WTC11 (cell line): ENCODE data around the gene MAPKAPK3. TPM values are rescaled to one million over a fixed set of nuclear protein-coding genes. Genes with fewer than 3 reads are reported as not detected.

Source experiments
- ATAC-seq: fragments of 200-7000 bp; cut with Tn5 transposase; 2 replicates; pipeline ENCODE4 v1.10.0; 2021; ENCODE audit warnings: mild to moderate bottlenecking, moderate library complexity
- CTCF ChIA-PET: fragments of 300-600 bp; sonication (Branson Sonifier 250); formaldehyde crosslinking; loops from one replicate; lab custom pipeline; 2021; ENCODE audit warnings: antibody characterized with exemption; lab: Charles Lee
- POLR2A ChIA-PET: fragments of 350-600 bp; sonication (Branson Sonifier 250); formaldehyde crosslinking; loops from one replicate; lab custom pipeline; 2021; ENCODE audit warnings: antibody characterized with exemption; lab: Charles Lee
- DNase-seq: peaks from one replicate; pipeline ENCODE4 v3.0.0; 2021; ENCODE audit warnings: low spot score
- H3K27ac Mint-ChIP-seq: 2 replicates; pipeline ENCODE4 v1.8.0; 2021; ENCODE audit warnings: mixed read lengths
- H3K27me3 Mint-ChIP-seq: 2 replicates; pipeline ENCODE4 v1.8.0; 2021; ENCODE audit warnings: low read depth, mild to moderate bottlenecking, moderate library complexity, mixed read lengths
- H3K36me3 Mint-ChIP-seq: 2 replicates; pipeline ENCODE4 v1.8.0; 2021; ENCODE audit warnings: mixed read lengths
- H3K4me1 Mint-ChIP-seq: 2 replicates; pipeline ENCODE4 v1.8.0; 2022; ENCODE audit warnings: mixed read lengths
- H3K4me3 Mint-ChIP-seq: 2 replicates; pipeline ENCODE4 v1.8.0; 2021; ENCODE audit warnings: mild to moderate bottlenecking, moderate library complexity, mixed read lengths
- H3K9me3 Mint-ChIP-seq: 2 replicates; pipeline ENCODE4 v1.8.0; 2021; ENCODE audit warnings: mixed read lengths
- AR ChIP-seq: fragments of 250-450 bp; sonication (Bioruptor Pico); IDR thresholded peaks from 2 replicates; pipeline ENCODE4 v1.9.0; 2021; ENCODE audit warnings: mild to moderate bottlenecking
- ATF3 ChIP-seq: sonication (generic); formaldehyde crosslinking; conservative IDR thresholded peaks from 2 replicates; pipeline ENCODE4 v1.8.1; 2022; ENCODE audit warnings: mild to moderate bottlenecking, missing genetic modification reagents
- ATF6 ChIP-seq: sonication (generic); formaldehyde crosslinking; IDR thresholded peaks from 2 replicates; pipeline ENCODE4 v1.8.1; 2023; ENCODE audit warnings: mild to moderate bottlenecking, missing genetic modification reagents
- ERG ChIP-seq: fragments of 250-450 bp; sonication (Bioruptor Pico); IDR thresholded peaks from 2 replicates; pipeline ENCODE4 v1.8.0; 2021; ENCODE audit warnings: mild to moderate bottlenecking
- GRHL2 ChIP-seq: fragments of 250-450 bp; sonication (Bioruptor Pico); IDR thresholded peaks from 2 replicates; pipeline ENCODE4 v1.8.0; 2022; ENCODE audit warnings: mild to moderate bottlenecking, moderate library complexity; ENCODE audit not compliant: insufficient replicate concordance, severe bottlenecking
- MXD4 ChIP-seq: fragments of 250-450 bp; sonication (Bioruptor Pico); IDR thresholded peaks from 2 replicates; pipeline ENCODE4 v1.8.0; 2021; ENCODE audit warnings: mild to moderate bottlenecking, moderate library complexity, borderline replicate concordance
- NFE2L1 ChIP-seq: sonication (generic); formaldehyde crosslinking; IDR thresholded peaks from 2 replicates; pipeline ENCODE4 v1.8.1; 2023; ENCODE audit warnings: missing genetic modification reagents
- OVOL2 ChIP-seq: fragments of 250-450 bp; sonication (Bioruptor Pico); IDR thresholded peaks from 2 replicates; pipeline ENCODE4 v1.9.0; 2021; ENCODE audit warnings: mild to moderate bottlenecking, borderline replicate concordance
- PRRX2 ChIP-seq: fragments of 250-450 bp; sonication (Bioruptor Pico); IDR thresholded peaks from 2 replicates; pipeline ENCODE4 v1.8.0; 2021; ENCODE audit warnings: mild to moderate bottlenecking
- TCF7 ChIP-seq: sonication (generic); formaldehyde crosslinking; IDR thresholded peaks from 2 replicates; pipeline ENCODE4 v1.8.0; 2022; ENCODE audit warnings: mild to moderate bottlenecking, low read depth, missing genetic modification reagents, moderate library complexity
- USF1 ChIP-seq: sonication (generic); formaldehyde crosslinking; IDR thresholded peaks from 2 replicates; pipeline ENCODE4 v1.8.0; 2022; ENCODE audit warnings: mild to moderate bottlenecking, missing genetic modification reagents
- ZNF138 ChIP-seq: sonication (generic); formaldehyde crosslinking; conservative IDR thresholded peaks from 2 replicates; pipeline ENCODE4 v1.8.1; 2022; ENCODE audit warnings: mild to moderate bottlenecking, moderate library complexity, missing genetic modification reagents
- ZNF263 ChIP-seq: sonication (generic); formaldehyde crosslinking; IDR thresholded peaks from 2 replicates; pipeline ENCODE4 v1.8.1; 2022; ENCODE audit warnings: low read depth, mild to moderate bottlenecking, moderate library complexity, missing genetic modification reagents
- ZNF416 ChIP-seq: fragments of 250-450 bp; sonication (Bioruptor Pico); IDR thresholded peaks from 2 replicates; pipeline ENCODE4 v1.9.0; 2021; ENCODE audit warnings: mild to moderate bottlenecking, inconsistent platforms
- total RNA-seq: library from RNA; stranded (reverse); gene quantifications from 3 replicates; pipeline ENCODE4 v1.2.3, GENCODE V29; 2021
- TF ChIP-seq, protein P1 (sequence below): fragments of 250-450 bp; sonication (Bioruptor Pico); IDR thresholded peaks from 2 replicates; pipeline ENCODE4 v1.9.0; 2021; ENCODE audit warnings: mild to moderate bottlenecking
- TF ChIP-seq, protein P2 (sequence below): sonication (generic); formaldehyde crosslinking; IDR thresholded peaks from 2 replicates; pipeline ENCODE4 v1.8.1; 2023; ENCODE audit warnings: mild to moderate bottlenecking, moderate library complexity, missing genetic modification reagents

Gene MAPKAPK3
- total RNA-seq, 1 experiment from 2014 or later, result 60.2 TPM

DNA sequence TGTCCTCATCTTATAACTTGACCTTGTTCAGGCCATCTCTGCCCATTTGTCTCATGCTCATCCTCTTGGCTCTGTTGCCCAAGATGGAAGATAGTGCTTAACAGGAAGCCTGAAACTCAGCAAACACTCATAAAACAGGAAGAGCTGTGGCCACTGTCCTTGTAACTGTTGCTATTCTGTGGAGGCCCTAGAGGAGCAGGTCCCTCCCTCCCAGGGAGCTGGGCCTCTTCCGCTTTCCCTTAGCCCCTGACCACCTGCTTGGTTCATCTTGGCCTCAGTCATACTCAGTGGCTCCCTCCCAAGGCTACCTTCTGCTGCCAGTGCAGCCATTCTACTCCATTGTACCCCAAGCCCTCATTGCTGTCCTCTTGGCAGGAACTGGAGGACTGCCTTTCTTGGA, 3.5 kb downstream of the MAPKAPK3 start:
- CTCF ChIA-PET, result interaction anchor here (1.3 to 10.1 kb wide), 2 partner anchors 30 to 31 kb away, joined by 3 to 202 read pairs; no protein-coding TSS in a partner anchor
- Mint-ChIP-seq H3K9me3 (no peaks in the 10 kb centered on the region), H3K36me3 (peaks cover 3% of the 10 kb centered on the region; the same call in 1 of the 2 replicates), H3K27me3 (peaks cover 5% of the 10 kb centered on the region), H3K27ac (no peak overlapping the region), H3K4me3 (no peak overlapping the region), H3K4me1 (peaks cover 38% of the 10 kb centered on the region)
- no peak for DNase-seq
- POLR2A ChIA-PET, result no interaction called here
- ATAC-seq, result no peak
- TF ChIP-seq PRRX2 (CRISPR knock-in tag) (no peak), ZNF138 (CRISPR knock-in tag) (no peak), ERG (CRISPR knock-in tag) (no peak), ZNF416 (CRISPR knock-in tag) (no peak), OVOL2 (CRISPR knock-in tag) (no peak), ATF3 (CRISPR knock-in tag) (no peak), ATF6 (CRISPR knock-in tag) (no peak), NFE2L1 (CRISPR knock-in tag) (no peak), USF1 (no peak), MXD4 (CRISPR knock-in tag) (no peak)
- TF ChIP-seq, protein P1, sequence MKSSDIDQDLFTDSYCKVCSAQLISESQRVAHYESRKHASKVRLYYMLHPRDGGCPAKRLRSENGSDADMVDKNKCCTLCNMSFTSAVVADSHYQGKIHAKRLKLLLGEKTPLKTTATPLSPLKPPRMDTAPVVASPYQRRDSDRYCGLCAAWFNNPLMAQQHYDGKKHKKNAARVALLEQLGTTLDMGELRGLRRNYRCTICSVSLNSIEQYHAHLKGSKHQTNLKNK (CRISPR knock-in tag), result no peak

DNA sequence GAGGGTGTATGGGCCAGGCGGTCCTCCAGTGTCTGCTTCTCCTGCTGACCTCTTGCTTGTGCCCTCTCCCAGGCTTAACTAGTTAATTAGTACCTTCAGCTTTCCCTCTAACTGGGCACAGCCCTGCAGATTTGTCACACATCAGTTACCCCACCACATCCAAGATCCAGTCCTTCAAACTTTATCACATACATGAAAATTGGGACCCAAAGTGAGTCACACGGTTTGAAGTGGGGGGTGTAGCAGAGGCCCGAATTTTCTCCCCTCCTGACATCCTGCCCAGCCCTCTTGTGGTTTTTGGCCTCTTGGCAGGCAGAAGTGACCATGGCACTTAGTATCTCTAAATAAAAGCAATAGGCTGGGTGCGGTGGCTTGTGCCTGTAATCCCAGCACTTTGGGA, 3.9 kb downstream of the MAPKAPK3 start:
- Mint-ChIP-seq H3K9me3 (no peaks in the 10 kb centered on the region), H3K4me1 (peaks cover 40% of the 10 kb centered on the region), H3K4me3 (no peak overlapping the region), H3K36me3 (peaks cover 3% of the 10 kb centered on the region; the same call in 1 of the 2 replicates), H3K27ac (no peak overlapping the region), H3K27me3 (peaks cover under 1% of the 10 kb centered on the region)
- ChIA-PET POLR2A (interaction anchor here (0.7 kb wide), 1 partner anchor 45 kb away, joined by 9 read pairs; no protein-coding TSS in a partner anchor), CTCF (interaction anchor here (1.3 to 10.1 kb wide), 2 partner anchors 30 kb away, joined by 3 to 202 read pairs; no protein-coding TSS in a partner anchor)
- ATAC-seq (no peak), DNase-seq (no peak)
- TF ChIP-seq TCF7 (CRISPR knock-in tag) (no peak), ERG (CRISPR knock-in tag) (no peak), MXD4 (CRISPR knock-in tag) (no peak), GRHL2 (CRISPR knock-in tag) (no peak), ATF6 (CRISPR knock-in tag) (no peak), ZNF263 (CRISPR knock-in tag) (no peak), AR (CRISPR knock-in tag) (no peak)
- TF ChIP-seq, protein P2, sequence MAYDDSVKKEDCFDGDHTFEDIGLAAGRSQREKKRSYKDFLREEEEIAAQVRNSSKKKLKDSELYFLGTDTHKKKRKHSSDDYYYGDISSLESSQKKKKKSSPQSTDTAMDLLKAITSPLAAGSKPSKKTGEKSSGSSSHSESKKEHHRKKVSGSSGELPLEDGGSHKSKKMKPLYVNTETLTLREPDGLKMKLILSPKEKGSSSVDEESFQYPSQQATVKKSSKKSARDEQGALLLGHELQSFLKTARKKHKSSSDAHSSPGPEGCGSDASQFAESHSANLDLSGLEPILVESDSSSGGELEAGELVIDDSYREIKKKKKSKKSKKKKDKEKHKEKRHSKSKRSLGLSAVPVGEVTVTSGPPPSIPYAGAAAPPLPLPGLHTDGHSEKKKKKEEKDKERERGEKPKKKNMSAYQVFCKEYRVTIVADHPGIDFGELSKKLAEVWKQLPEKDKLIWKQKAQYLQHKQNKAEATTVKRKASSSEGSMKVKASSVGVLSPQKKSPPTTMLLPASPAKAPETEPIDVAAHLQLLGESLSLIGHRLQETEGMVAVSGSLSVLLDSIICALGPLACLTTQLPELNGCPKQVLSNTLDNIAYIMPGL (CRISPR knock-in tag), result no peak
- TF ChIP-seq, protein P1 (CRISPR knock-in tag), result no peak
